Measurements from ENCODE around the gene CNOT1.

- TF ChIP-seq CTCF (conservative IDR thresholded peaks at IDR 0.05; ENCODE audit: low read depth, low read length) (no peak), RAD21 (IDR thresholded peaks at IDR 0.05; ENCODE audit: low read length) (no peak), POLR2A (IDR thresholded peaks at IDR 0.05; ENCODE audit: low read depth, low read length) (no peak), RFX5 (IDR thresholded peaks at IDR 0.05; ENCODE audit: low read depth, low read length) (no peak), CEBPB (IDR thresholded peaks at IDR 0.05; ENCODE audit: low read depth, low read length) (no peak), SMC3 (IDR thresholded peaks at IDR 0.05; ENCODE audit: low read depth, low read length) (no peak), USF2 (IDR thresholded peaks at IDR 0.05; ENCODE audit: low read depth, low read length) (no peak)
Observed at GRCh38 chr16:58649707-58650106, 20.1 kb upstream of the CNOT1 start.

Measured in IMR-90 (cell line).